Endothelial cell of umbilical vein (primary cell): ENCODE results near the gene ANKFN1. TPM values are rescaled to one million over a fixed set of nuclear protein-coding genes. Genes with fewer than 3 reads are reported as not detected.

Experiments
- BruUV-seq: library from RNA; stranded (reverse); fragments of 400-500 nt; replicated peaks from 2 replicates; lab custom pipeline; 2021; lab: Mats Ljungman, UMichigan
- CTCF ChIA-PET: fragments of 300-600, 350-600 bp; sonication (Branson Sonifier 250); formaldehyde crosslinking; loops from one replicate; lab custom pipeline; 2021; ENCODE audit warnings: antibody characterized with exemption, inconsistent platforms; lab: Charles Lee
- POLR2A ChIA-PET: fragments of 300-600, 350-600 bp; sonication (Branson Sonifier 250); formaldehyde crosslinking; loops from one replicate; lab custom pipeline; 2021; ENCODE audit warnings: antibody characterized with exemption, inconsistent platforms; lab: Charles Lee
- DNase-seq: peaks from one replicate; pipeline ENCODE4 v3.0.0-alpha.2; 2011; ENCODE audit warnings: low read depth, low spot score
- FAIRE-seq: peaks from 2 replicates; lab custom pipeline; 2011; peaks lifted over from hg19 to GRCh38; lab: Jason Lieb, UNC
- H2AFZ ChIP-seq: 2 replicates; pipeline ENCODE4 v1.6.0; 2012; ENCODE audit warnings: low read depth, low read length, control low read depth, inconsistent platforms
- H3K27ac ChIP-seq: 2 replicates; pipeline ENCODE4 v1.5.1; 2011; ENCODE audit warnings: low read depth, mild to moderate bottlenecking, control low read depth, low read length, moderate library complexity; ENCODE audit not compliant: insufficient read depth
- H3K27me3 ChIP-seq, 2 experiments: 2 replicates each; pipeline versions ENCODE4 v1.6.0 to v1.6.1; 2011; ENCODE audit warnings: low read length in 2 of 2, mixed read lengths in 1 of 2; ENCODE audit not compliant: control insufficient read depth in 2 of 2, insufficient read depth in 2 of 2
- H3K36me3 ChIP-seq, 2 experiments: 2 replicates in 1 of 2; 3 replicates in 1 of 2; pipeline ENCODE4 v1.5.1; 2011; ENCODE audit warnings: low read length in 2 of 2, mild to moderate bottlenecking in 1 of 2, moderate library complexity in 1 of 2; ENCODE audit not compliant: control insufficient read depth in 2 of 2, insufficient read depth in 2 of 2; ENCODE audit errors: extremely low read depth in 1 of 2
- H3K4me1 ChIP-seq: 3 replicates; pipeline ENCODE4 v1.5.1; 2011; ENCODE audit warnings: mild to moderate bottlenecking, low read length; ENCODE audit not compliant: control insufficient read depth, insufficient read depth; ENCODE audit errors: extremely low read depth
- H3K4me2 ChIP-seq: 2 replicates; pipeline ENCODE4 v1.6.1; 2011; ENCODE audit warnings: low read length, control low read depth, mixed read lengths; ENCODE audit not compliant: insufficient read depth
- H3K4me3 ChIP-seq, 3 experiments: fragments of 200-600 bp in 1 of 3; sonication (generic), shearing (Covaris generic) in 1 of 3; replicated peaks in 1 of 3; 2 replicates each; pipeline ENCODE4 v1.5.1; 2011 to 2016; ENCODE audit warnings: control low read depth in 3 of 3, low read length in 3 of 3, mild to moderate bottlenecking in 2 of 3, inconsistent platforms in 1 of 3, low read depth in 1 of 3, moderate library complexity in 1 of 3; ENCODE audit not compliant: insufficient read depth in 1 of 3
- H3K79me2 ChIP-seq: 2 replicates; pipeline ENCODE4 v1.6.0; 2012; ENCODE audit warnings: low read length, inconsistent platforms; ENCODE audit not compliant: control insufficient read depth, insufficient read depth
- H3K9ac ChIP-seq: replicated peaks from 2 replicates; pipeline ENCODE3; 2011; ENCODE audit warnings: low read length, control low read depth; ENCODE audit not compliant: insufficient read depth; ENCODE audit errors: extremely low read depth
- H3K9me1 ChIP-seq: replicated peaks from 3 replicates; pipeline ENCODE4 v1.6.0; 2011; ENCODE audit warnings: mild to moderate bottlenecking, low read length; ENCODE audit not compliant: control insufficient read depth, insufficient read depth; ENCODE audit errors: extremely low read depth
- H3K9me3 ChIP-seq: replicated peaks from 2 replicates; pipeline ENCODE4 v1.5.1; 2012; ENCODE audit warnings: low read length, inconsistent platforms; ENCODE audit not compliant: control insufficient read depth, insufficient read depth
- H4K20me1 ChIP-seq: replicated peaks from 2 replicates; pipeline ENCODE3; 2011; ENCODE audit warnings: mild to moderate bottlenecking, low read length; ENCODE audit not compliant: control insufficient read depth, insufficient read depth; ENCODE audit errors: extremely low read depth
- CTCF ChIP-seq, 2 donors: IDR thresholded peaks; 1 replicate in 1 of 2; 2 replicates in 1 of 2; pipeline ENCODE4 v1.5.1; 2011; ENCODE audit warnings: low read length in 2 of 2, mild to moderate bottlenecking in 2 of 2, moderate library complexity in 2 of 2, control low read depth in 1 of 2, inconsistent platforms in 1 of 2, low read depth in 1 of 2; ENCODE audit not compliant: insufficient read depth in 1 of 2; ENCODE audit errors: extremely low read depth in 1 of 2
- EZH2 ChIP-seq: IDR thresholded peaks from 2 replicates; pipeline ENCODE4 v1.6.1; 2012; ENCODE audit warnings: borderline replicate concordance, low read depth, mild to moderate bottlenecking, moderate library complexity, low read length, inconsistent platforms; ENCODE audit not compliant: severe bottlenecking
- FOS ChIP-seq: IDR thresholded peaks from 2 replicates; pipeline ENCODE4 v1.6.1; 2011; ENCODE audit warnings: mild to moderate bottlenecking, low read length, moderate library complexity, borderline replicate concordance; ENCODE audit not compliant: insufficient read depth
- GATA2 ChIP-seq: IDR thresholded peaks from 2 replicates; pipeline ENCODE4 v1.7.0; 2011; ENCODE audit warnings: low read depth, mild to moderate bottlenecking, moderate library complexity, mixed read lengths, low read length; ENCODE audit not compliant: insufficient read length, insufficient read depth
- JUN ChIP-seq: IDR thresholded peaks from 2 replicates; pipeline ENCODE4 v1.6.1; 2011; ENCODE audit warnings: borderline replicate concordance, low read depth; ENCODE audit not compliant: insufficient read length, insufficient read depth
- MAX ChIP-seq: IDR thresholded peaks from 2 replicates; pipeline ENCODE4 v1.6.1; 2011; ENCODE audit not compliant: insufficient read depth, insufficient read length
- MYC ChIP-seq: IDR thresholded peaks from one replicate; pipeline ENCODE4 v1.6.1; 2011; ENCODE audit warnings: mild to moderate bottlenecking, low read depth, low read length
- POLR2A ChIP-seq: IDR thresholded peaks from 2 replicates; pipeline ENCODE4 v1.6.1; 2012; ENCODE audit warnings: low read depth, mild to moderate bottlenecking, control low read depth, low read length
- POLR2AphosphoS5 ChIP-seq: IDR thresholded peaks from 2 replicates; pipeline ENCODE4 v1.6.1; 2012; ENCODE audit warnings: low read depth, mild to moderate bottlenecking, control low read depth, low read length, moderate library complexity; ENCODE audit not compliant: insufficient read depth
- dilution Hi-C: fragments of 300-500 bp; cut with MboI; formaldehyde crosslinking; loops from one replicate; pipeline ENCODE4 v1.15.0; 2019; ENCODE audit warnings: low sequenced_read_pairs; ENCODE audit not compliant: extremely low pct_ligation_motif_present
- intact Hi-C: fragments of 100-400 bp; cut with micrococcal nuclease; formaldehyde crosslinking; loops from one replicate; pipeline ENCODE4 v1.10.0; 2022
- polyA plus RNA-seq, 4 experiments: library from polyadenylated mRNA; depleted of rRNA in 3 of 4; stranded (reverse) in 3 of 4; unstranded in 1 of 4; fragments of >200 nt; gene quantifications; 2 replicates each; pipeline versions ENCODE4 v1.2.1 to v1.2.3, GENCODE V29; 2011 to 2012; ENCODE audit warnings: missing spikeins in 1 of 4
- total RNA-seq: library from RNA; stranded (reverse); gene quantifications from 2 replicates; pipeline ENCODE4 v1.2.3, GENCODE V29; 2021

Gene ANKFN1
- total and polyA plus RNA-seq, 2 donors (not counting 3 experiments of a cell fraction or from before 2014, with no cell fraction given), result 0.15 TPM; not detected in 1

GRCh38 chr17:56557682-56558081 lies 404.4 kb downstream of the ANKFN1 start:
- H3K36me3 ChIP-seq, result no peaks in the 10 kb centered on the region
- H3K4me2 ChIP-seq, result no peak overlapping the region
- no peaks in the 10 kb centered on the region for H3K27me3 ChIP-seq
- no peak overlapping the region for H3K27ac ChIP-seq
- H2AFZ ChIP-seq, result no peak overlapping the region
- no peaks in the 10 kb centered on the region for H4K20me1 ChIP-seq
- DNase-seq (no peak), FAIRE-seq (no peak)
- CTCF ChIA-PET, result no interaction called here
- POLR2A ChIA-PET, result no interaction called here
- H3K9me3 ChIP-seq, result no peaks in the 10 kb centered on the region
- intact Hi-C loops (no loop called here), dilution Hi-C loops (no loop called here)
- no TSS peak for BruUV-seq
- no peaks in the 10 kb centered on the region for H3K4me1 ChIP-seq
- H3K4me3 ChIP-seq, result no peak overlapping the region
- H3K9ac ChIP-seq, result no peak overlapping the region
- no peaks in the 10 kb centered on the region for H3K79me2 ChIP-seq
- TF ChIP-seq EZH2 (no peak), CTCF (IDR thresholded peaks at IDR 0.05; ENCODE audit: extremely low read depth in 1 of 2, insufficient read depth in 1 of 2, low read depth in 1 of 2, low read length in 2 of 2) (no peak), POLR2AphosphoS5 (no peak), GATA2 (no peak), FOS (no peak), MYC (no peak), POLR2A (no peak), JUN (no peak), MAX (no peak)
- H3K9me1 ChIP-seq, result no peaks in the 10 kb centered on the region
